ENCODE results near the gene PON2.

DNA sequence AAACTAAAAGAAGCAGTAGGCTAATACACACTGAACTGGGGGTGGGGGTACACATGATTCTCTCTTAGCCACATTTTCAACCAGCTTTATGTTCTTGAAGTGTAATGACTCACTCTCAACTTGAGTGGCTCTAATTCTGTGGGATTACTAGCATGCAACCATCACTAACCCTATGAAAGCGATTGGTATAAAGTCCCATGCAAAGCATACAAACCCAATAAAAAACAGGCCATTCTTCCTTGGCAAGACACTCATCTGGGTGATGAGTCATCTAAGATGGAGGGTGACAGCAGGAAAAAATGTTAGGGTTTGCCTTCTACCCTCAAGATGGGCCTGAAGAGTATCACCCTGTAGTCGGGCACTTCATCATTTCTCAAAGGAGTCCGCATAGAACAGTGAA, 23.8 kb downstream of the PON2 start:
- TF ChIP-seq POLR2A (IDR thresholded peaks at IDR 0.05; ENCODE audit: low read depth, low read length) (no peak), POLR2AphosphoS5 (IDR thresholded peaks at IDR 0.05; ENCODE audit: low read depth, low read length) (no peak)
